DND-41 (cell line): Measurements from ENCODE around the gene MTRFR.

Experiments used
- ATAC-seq: fragments of 200-7000 bp; cut with Tn5 transposase; 3 replicates; pipeline ENCODE4 v1.9.1; 2021; ENCODE audit warnings: low read depth; ENCODE audit not compliant: insufficient read depth
- DNase-seq: peaks from one replicate; pipeline ENCODE4 v3.0.0-alpha.2; 2020
- H2AFZ ChIP-seq: 2 replicates; pipeline ENCODE4 v1.6.0; 2012; ENCODE audit warnings: low read depth, low read length
- H3K27ac ChIP-seq: 2 replicates; pipeline ENCODE4 v1.5.1; 2012; ENCODE audit warnings: low read length, inconsistent platforms
- H3K27me3 ChIP-seq: fragments of 200-600 bp; sonication (generic); 2 replicates; pipeline ENCODE4 v1.6.0; 2012; ENCODE audit warnings: low read length, mild to moderate bottlenecking, inconsistent platforms; ENCODE audit not compliant: insufficient read depth, poor library complexity
- H3K36me3 ChIP-seq: 2 replicates; pipeline ENCODE4 v1.5.1; 2012; ENCODE audit warnings: low read length, inconsistent platforms; ENCODE audit not compliant: insufficient read depth
- H3K4me1 ChIP-seq: 2 replicates; pipeline ENCODE4 v1.5.1; 2012; ENCODE audit warnings: mild to moderate bottlenecking, low read length; ENCODE audit not compliant: insufficient read depth
- H3K4me2 ChIP-seq: 2 replicates; pipeline ENCODE4 v1.6.0; 2012; ENCODE audit warnings: mild to moderate bottlenecking, moderate library complexity, low read length, inconsistent platforms; ENCODE audit not compliant: insufficient read depth
- H3K4me3 ChIP-seq, 2 experiments: fragments of 200-600 bp in 1 of 2; shearing (Covaris generic) in 1 of 2; 2 replicates each; pipeline ENCODE4 v1.5.1; 2012 to 2016; ENCODE audit warnings: inconsistent platforms in 2 of 2, low read length in 2 of 2, mild to moderate bottlenecking in 2 of 2, low read depth in 1 of 2, moderate library complexity in 1 of 2
- H3K79me2 ChIP-seq: 2 replicates; pipeline ENCODE4 v1.6.0; 2012; ENCODE audit warnings: low read length, inconsistent platforms; ENCODE audit not compliant: insufficient read depth
- H3K9ac ChIP-seq: 2 replicates; pipeline ENCODE4 v1.6.0; 2012; ENCODE audit warnings: low read depth, mild to moderate bottlenecking, inconsistent platforms, low read length, moderate library complexity
- H3K9me3 ChIP-seq: 2 replicates; pipeline ENCODE4 v1.5.1; 2012; ENCODE audit warnings: low read length, moderate library complexity, mild to moderate bottlenecking, inconsistent platforms; ENCODE audit not compliant: insufficient read depth, severe bottlenecking
- H4K20me1 ChIP-seq: 2 replicates; pipeline ENCODE4 v1.6.0; 2012; ENCODE audit warnings: low read length; ENCODE audit not compliant: insufficient read depth
- EZH2 ChIP-seq: IDR thresholded peaks from 3 replicates; pipeline ENCODE4 v1.6.1; 2012; ENCODE audit warnings: borderline replicate concordance, low read depth, mild to moderate bottlenecking, moderate library complexity, low read length, inconsistent platforms; ENCODE audit not compliant: severe bottlenecking
- TF ChIP-seq, protein P1 (sequence below): IDR thresholded peaks from 2 replicates; pipeline ENCODE4 v1.5.1; 2012; ENCODE audit warnings: borderline replicate concordance, low read length, moderate library complexity, mild to moderate bottlenecking; ENCODE audit not compliant: poor library complexity, severe bottlenecking; ENCODE audit errors: extremely low read depth

MTRFR gene

DNA sequence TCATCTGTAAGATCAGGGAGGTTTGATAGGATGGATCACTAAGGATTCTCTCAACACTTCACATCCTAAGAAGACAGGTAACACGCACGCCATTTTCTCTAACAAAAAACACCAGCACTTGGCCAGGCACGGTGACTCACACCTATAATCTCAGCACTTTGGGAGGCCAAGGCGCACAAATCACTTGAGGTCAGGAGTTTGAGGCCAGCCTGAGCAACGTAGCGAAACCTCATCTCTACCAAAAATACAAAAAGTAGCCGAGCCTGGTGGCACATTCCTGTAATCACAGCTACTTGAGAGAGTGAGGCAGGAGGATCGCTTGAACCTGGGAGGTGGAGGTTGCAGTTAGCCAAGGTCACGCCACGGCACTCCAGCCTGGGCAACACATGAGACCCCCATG, 48.9 kb downstream of the MTRFR start:
- Histone ChIP-seq H4K20me1 (no peaks in the 10 kb centered on the region), H3K9ac (no peak overlapping the region), H3K4me2 (no peak overlapping the region), H3K27ac (no peak overlapping the region), H3K27me3 (no peaks in the 10 kb centered on the region), H3K9me3 (no peaks in the 10 kb centered on the region), H3K36me3 (no peaks in the 10 kb centered on the region), H3K79me2 (no peaks in the 10 kb centered on the region), H3K4me1 (no peaks in the 10 kb centered on the region), H3K4me3 (no peak overlapping the region), H2AFZ (no peak overlapping the region)
- TF ChIP-seq EZH2 = no peak
- TF ChIP-seq, protein P1, sequence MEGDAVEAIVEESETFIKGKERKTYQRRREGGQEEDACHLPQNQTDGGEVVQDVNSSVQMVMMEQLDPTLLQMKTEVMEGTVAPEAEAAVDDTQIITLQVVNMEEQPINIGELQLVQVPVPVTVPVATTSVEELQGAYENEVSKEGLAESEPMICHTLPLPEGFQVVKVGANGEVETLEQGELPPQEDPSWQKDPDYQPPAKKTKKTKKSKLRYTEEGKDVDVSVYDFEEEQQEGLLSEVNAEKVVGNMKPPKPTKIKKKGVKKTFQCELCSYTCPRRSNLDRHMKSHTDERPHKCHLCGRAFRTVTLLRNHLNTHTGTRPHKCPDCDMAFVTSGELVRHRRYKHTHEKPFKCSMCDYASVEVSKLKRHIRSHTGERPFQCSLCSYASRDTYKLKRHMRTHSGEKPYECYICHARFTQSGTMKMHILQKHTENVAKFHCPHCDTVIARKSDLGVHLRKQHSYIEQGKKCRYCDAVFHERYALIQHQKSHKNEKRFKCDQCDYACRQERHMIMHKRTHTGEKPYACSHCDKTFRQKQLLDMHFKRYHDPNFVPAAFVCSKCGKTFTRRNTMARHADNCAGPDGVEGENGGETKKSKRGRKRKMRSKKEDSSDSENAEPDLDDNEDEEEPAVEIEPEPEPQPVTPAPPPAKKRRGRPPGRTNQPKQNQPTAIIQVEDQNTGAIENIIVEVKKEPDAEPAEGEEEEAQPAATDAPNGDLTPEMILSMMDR = no peak
- no peak for DNase-seq
- ATAC-seq = no peak

DNA sequence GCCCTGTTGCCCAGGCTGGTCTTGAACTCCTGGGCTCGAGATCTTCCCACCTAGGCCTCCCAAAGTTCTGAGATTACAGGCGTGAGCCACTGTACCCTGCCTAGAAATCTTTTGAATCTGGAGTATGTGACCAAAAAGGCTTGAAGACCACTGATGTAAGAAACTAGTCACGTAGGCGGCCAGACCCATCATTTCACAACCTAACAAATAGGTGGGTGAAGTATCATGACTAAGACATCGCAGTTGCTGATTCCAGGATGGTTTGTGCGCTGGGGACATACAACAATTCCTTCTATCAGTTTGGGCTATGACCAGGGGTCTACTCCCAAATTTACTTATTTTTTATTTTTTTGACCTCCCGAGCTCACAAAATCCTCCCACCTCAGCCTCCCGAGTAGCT, 50.2 kb downstream of the MTRFR start:
- H4K20me1 ChIP-seq = no peaks in the 10 kb centered on the region
- H3K79me2 ChIP-seq = no peaks in the 10 kb centered on the region
- H3K4me3 ChIP-seq = no peak overlapping the region

DNA sequence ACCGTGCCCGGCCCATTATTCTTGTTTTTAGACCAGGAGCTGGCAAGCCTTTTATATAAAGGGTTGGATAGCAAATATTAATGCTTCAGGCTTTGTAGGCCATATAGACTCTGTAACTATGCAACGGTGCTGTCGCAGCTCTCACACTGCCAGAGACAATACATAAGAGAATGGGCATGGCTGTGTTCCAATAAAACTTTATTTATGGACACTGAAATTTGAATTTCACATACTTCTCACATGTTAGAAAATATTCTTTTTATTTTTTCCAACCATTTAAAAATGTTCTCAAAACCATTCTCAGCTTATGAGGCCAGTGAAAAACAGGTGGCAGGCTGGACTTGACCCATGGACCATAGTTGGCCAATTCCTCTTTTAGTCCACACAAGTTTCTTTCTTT, 51.4 kb downstream of the MTRFR start:
- Histone ChIP-seq H3K27ac (no peak overlapping the region), H3K4me2 (no peak overlapping the region), H2AFZ (no peak overlapping the region), H3K36me3 (peaks cover 2% of the 10 kb centered on the region; the same call in 1 of the 2 replicates), H3K9ac (no peak overlapping the region), H3K79me2 (no peaks in the 10 kb centered on the region), H3K4me3 (no peak overlapping the region), H4K20me1 (no peaks in the 10 kb centered on the region), H3K4me1 (no peaks in the 10 kb centered on the region), H3K27me3 (no peaks in the 10 kb centered on the region), H3K9me3 (no peaks in the 10 kb centered on the region)
- no peak for TF ChIP-seq EZH2
- TF ChIP-seq, protein P1 = no peak
- ATAC-seq (no peak), DNase-seq (no peak)

More for the DNA sequence above, 50.2 kb downstream of the MTRFR start:
- no peak overlapping the region for H2AFZ ChIP-seq
- DNase-seq = no peak
- ATAC-seq = no peak
- no peak overlapping the region for H3K27ac ChIP-seq
- TF ChIP-seq EZH2 = no peak
- TF ChIP-seq, protein P1 = no peak
- H3K4me2 ChIP-seq = no peak overlapping the region
- H3K27me3 ChIP-seq = no peaks in the 10 kb centered on the region
- no peaks in the 10 kb centered on the region for H3K9me3 ChIP-seq
- no peaks in the 10 kb centered on the region for H3K4me1 ChIP-seq
- H3K9ac ChIP-seq = no peak overlapping the region
- no peaks in the 10 kb centered on the region for H3K36me3 ChIP-seq

DNA sequence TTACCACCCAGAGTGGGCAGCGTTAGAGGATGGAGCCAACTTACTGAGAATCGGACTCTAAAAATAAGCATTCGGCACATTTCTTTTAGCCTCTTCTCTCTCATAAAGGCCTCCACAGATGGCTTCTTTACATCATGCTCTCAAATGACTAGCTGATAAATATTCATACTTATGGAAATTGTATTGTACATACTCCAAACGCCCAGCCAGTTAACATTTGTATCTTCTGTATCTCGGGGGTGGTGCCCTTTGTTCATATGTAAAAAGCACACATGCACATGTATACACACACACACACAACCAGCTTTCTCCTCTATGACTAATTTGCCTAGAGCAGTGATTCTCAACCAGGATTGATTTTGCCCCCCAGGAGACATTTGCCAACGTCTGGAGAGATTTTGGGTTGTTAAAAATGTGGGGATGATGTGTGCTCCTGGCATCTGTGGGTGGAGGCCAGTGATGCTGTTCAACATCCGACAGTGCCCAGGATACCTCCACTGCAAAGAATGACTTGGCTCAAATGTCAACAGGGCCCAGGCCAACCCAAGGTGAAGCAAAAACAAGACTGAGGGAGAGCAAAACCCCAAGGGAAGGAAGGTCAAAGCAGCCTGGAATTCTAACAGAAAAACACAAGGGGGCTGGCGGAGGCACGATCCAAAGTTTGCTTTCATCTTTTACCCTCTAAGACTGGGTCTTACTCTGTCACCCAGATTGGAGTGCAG, 53.6 kb downstream of the MTRFR start:
- H3K36me3 ChIP-seq = peaks cover 16% of the 10 kb centered on the region
- H3K27me3 ChIP-seq = no peaks in the 10 kb centered on the region
- ATAC-seq (no peak), DNase-seq (no peak)
- no peaks in the 10 kb centered on the region for H3K79me2 ChIP-seq
- H3K9ac ChIP-seq = no peak overlapping the region
- no peak overlapping the region for H3K27ac ChIP-seq
- H4K20me1 ChIP-seq = no peaks in the 10 kb centered on the region
- no peak overlapping the region for H3K4me2 ChIP-seq
- H3K4me1 ChIP-seq = no peaks in the 10 kb centered on the region
- no peaks in the 10 kb centered on the region for H3K9me3 ChIP-seq
- no peak overlapping the region for H2AFZ ChIP-seq
- no peak overlapping the region for H3K4me3 ChIP-seq
- TF ChIP-seq EZH2 = no peak
- TF ChIP-seq, protein P1 = no peak
